ENCODE data around the gene SFTPD.

GRCh38 chr10:79948976-79949722 is at the start of gene SFTPD:
- TF ChIP-seq CTCF (IDR thresholded peaks at IDR 0.05): no peak
- TF ChIP-seq SMC3 (IDR thresholded peaks at IDR 0.05; ENCODE audit: low read depth, low read length): no peak
- no peak for TF ChIP-seq FOXM1 (IDR thresholded peaks at IDR 0.05; ENCODE audit: low read depth)
- no peak for TF ChIP-seq RCOR1 (IDR thresholded peaks at IDR 0.05; ENCODE audit: low read length)
